Right hindlimb (tissue), 1 donor: ENCODE results near the gene HOXB7.

Experiments
- DNase-seq: peaks from one replicate; pipeline ENCODE4 v3.0.0-alpha.2; 2018

HOXB7 gene

GRCh38 chr17:48593840-48594537 lies 16.8 kb downstream of the HOXB7 start:
- DNase-seq, result peak; percentile 88

GRCh38 chr17:48593126-48593829 lies 17.5 kb downstream of the HOXB7 start, which contains the start of gene HOXB5:
TSS of gene HOXB5 (minus strand) at chr17:48593779. CDS start at chr17:48593682, 97 bp downstream.
- DNase-seq, result no peak

- no peak for DNase-seq
Measured at GRCh38 chr17:48592577-48592976, 18.2 kb downstream of the HOXB7 start.

- no peak for DNase-seq
Measured at GRCh38 chr17:48592057-48592514, 18.7 kb downstream of the HOXB7 start.

- DNase-seq, result no peak
Measured at GRCh38 chr17:48591255-48592056, 19.4 kb downstream of the HOXB7 start.

GRCh38 chr17:48590607-48591161 lies 20.1 kb downstream of the HOXB7 start:
- DNase-seq, result no peak

GRCh38 chr17:48589831-48590606 lies 20.8 kb downstream of the HOXB7 start, which contains the start of gene HOXB3:
TSS of gene HOXB3 (minus strand) at chr17:48590241. CDS start at chr17:48552474, 37,767 bp downstream.
- DNase-seq, result no peak

GRCh38 chr17:48589060-48589830 lies 21.6 kb downstream of the HOXB7 start:
- DNase-seq, result no peak

- no peak for DNase-seq
Measured at GRCh38 chr17:48588528-48588927, 22.3 kb downstream of the HOXB7 start.

- DNase-seq, result no peak
Measured at GRCh38 chr17:48588074-48588415, 22.8 kb downstream of the HOXB7 start.

GRCh38 chr17:48587276-48588073 lies 23.3 kb downstream of the HOXB7 start:
- DNase-seq, result no peak

- no peak for DNase-seq
Measured at GRCh38 chr17:48586355-48587258, 24.2 kb downstream of the HOXB7 start.

- DNase-seq, result no peak
Measured at GRCh38 chr17:48584223-48584741, 26.5 kb downstream of the HOXB7 start.

GRCh38 chr17:48583708-48584222 lies 27.1 kb downstream of the HOXB7 start:
- no peak for DNase-seq

GRCh38 chr17:48582750-48583069 lies 28.1 kb downstream of the HOXB7 start:
- no peak for DNase-seq

- no peak for DNase-seq
Measured at GRCh38 chr17:48579760-48580554, 30.9 kb downstream of the HOXB7 start.

GRCh38 chr17:48579471-48579759 lies 31.4 kb downstream of the HOXB7 start:
- no peak for DNase-seq
